Measurements from ENCODE around the gene LMO7. TPM values are rescaled to one million over a fixed set of nuclear protein-coding genes. Genes with fewer than 3 reads are reported as not detected.

LMO7 gene
- total and polyA plus RNA-seq, 8 donors: 14.7 to 50.4 (median 29.1) TPM

GRCh38 chr13:75607447-75607846 is 28.7 kb upstream of the LMO7 start:
- Histone ChIP-seq H3K27ac (no peak overlapping the region), H3K27me3 (no peaks in the 10 kb centered on the region), H3K9me3 (no peaks in the 10 kb centered on the region), H3K36me3 (no peaks in the 10 kb centered on the region), H3K4me1 (no peaks in the 10 kb centered on the region), H3K4me3 (no peak overlapping the region)
- WGBS, 2 donors: 98 to 100% methylated on average over 2 of the region's 2 CpGs
- DNase-seq (no peak), ATAC-seq (no peak), FAIRE-seq (no peak)
- no peak for TF ChIP-seq CTCF (IDR thresholded peaks at IDR 0.05)
- intact Hi-C loops (cut with DNase I): no loop called here

DNA sequence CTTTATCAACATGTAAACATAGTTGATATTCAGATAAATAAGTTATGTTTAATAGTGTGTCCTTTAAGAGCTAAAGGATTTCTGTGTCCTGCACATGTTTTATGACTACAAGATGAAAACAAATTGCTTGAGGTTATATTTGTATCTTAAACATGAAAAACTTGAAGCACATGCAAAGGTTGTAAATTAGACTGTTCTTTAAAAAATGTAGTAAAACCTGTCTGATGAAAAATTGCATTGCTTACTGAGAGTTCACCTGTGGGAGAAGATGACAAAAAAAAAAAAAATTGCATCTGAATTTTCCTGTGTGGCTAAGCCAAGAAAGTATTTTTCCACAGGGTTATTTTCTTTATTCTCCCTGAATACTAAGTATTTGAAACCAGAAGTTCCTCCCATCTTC is 25.7 kb upstream of the LMO7 start:
- no peak overlapping the region for H3K4me3 ChIP-seq
- no peaks in the 10 kb centered on the region for H3K36me3 ChIP-seq
- no peaks in the 10 kb centered on the region for H3K4me1 ChIP-seq
- no peak overlapping the region for H3K27ac ChIP-seq
- ATAC-seq (no peak), FAIRE-seq (no peak), DNase-seq (no peak)
- no peaks in the 10 kb centered on the region for H3K27me3 ChIP-seq
- intact Hi-C loops (cut with DNase I): no loop called here
- no peaks in the 10 kb centered on the region for H3K9me3 ChIP-seq
- TF ChIP-seq CTCF (IDR thresholded peaks at IDR 0.05): no peak

DNA sequence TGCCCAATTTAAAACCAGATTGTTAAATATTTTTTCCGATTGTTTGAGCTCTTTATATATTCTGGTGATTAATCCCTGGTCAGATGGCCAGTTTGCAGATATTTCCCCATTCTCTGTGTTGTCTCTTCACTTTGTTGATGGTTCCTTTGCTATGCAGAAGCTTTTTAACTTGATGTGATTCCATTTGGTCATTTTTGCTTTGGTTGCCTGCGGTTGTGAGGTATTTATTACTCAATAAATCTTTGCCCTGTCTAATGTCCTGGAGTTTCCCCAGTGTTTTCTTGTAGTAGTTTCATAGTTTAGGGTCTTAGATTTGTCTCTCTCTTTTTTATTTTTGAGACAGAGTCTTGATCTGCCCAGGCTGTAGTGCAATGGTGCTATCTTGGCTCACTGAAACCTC is 23.8 kb upstream of the LMO7 start:
- Histone ChIP-seq H3K4me3 (no peak overlapping the region), H3K4me1 (no peaks in the 10 kb centered on the region), H3K36me3 (no peaks in the 10 kb centered on the region), H3K9me3 (no peaks in the 10 kb centered on the region), H3K27me3 (no peaks in the 10 kb centered on the region), H3K27ac (no peak overlapping the region)
- ATAC-seq (no peak), FAIRE-seq (no peak), DNase-seq (no peak)
- no peak for TF ChIP-seq CTCF (IDR thresholded peaks at IDR 0.05)
- 86 to 88% methylated on average over 2 of the region's 2 CpGs for WGBS, 2 donors
- intact Hi-C loops (cut with DNase I): no loop called here

GRCh38 chr13:75617230-75617629 is 18.9 kb upstream of the LMO7 start:
- intact Hi-C loops (cut with DNase I): no loop called here
- Histone ChIP-seq H3K9me3 (no peaks in the 10 kb centered on the region), H3K36me3 (no peaks in the 10 kb centered on the region), H3K4me3 (no peak overlapping the region), H3K27me3 (no peaks in the 10 kb centered on the region), H3K4me1 (no peaks in the 10 kb centered on the region), H3K27ac (no peak overlapping the region)
- TF ChIP-seq CTCF (IDR thresholded peaks at IDR 0.05): no peak
- ATAC-seq (no peak), FAIRE-seq (no peak), DNase-seq (no peak)
- 96 to 97% methylated on average over 1 of the region's 1 CpG for WGBS, 2 donors

DNA sequence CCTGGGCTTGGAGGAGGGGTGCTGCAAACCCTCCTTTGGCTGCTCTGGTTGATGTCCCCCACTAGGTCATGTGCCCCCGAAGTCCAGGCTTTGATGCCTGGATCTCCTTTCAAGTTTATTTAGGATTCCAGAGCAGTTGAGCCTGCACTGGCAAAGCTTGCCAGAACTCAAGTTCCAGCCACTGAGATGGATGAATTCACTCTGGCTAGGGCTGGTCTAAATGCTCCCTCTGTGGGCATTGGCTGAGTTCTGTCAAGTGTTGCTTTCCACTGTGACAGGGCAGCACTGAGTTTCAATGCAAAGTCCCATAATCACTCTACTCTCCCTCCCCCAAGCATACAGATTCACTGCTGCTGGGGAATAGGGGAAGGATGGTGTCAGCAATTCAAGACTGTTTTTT is 17.8 kb upstream of the LMO7 start:
- no peak overlapping the region for H3K4me3 ChIP-seq
- no peak for DNase-seq
- intact Hi-C loops (cut with DNase I): no loop called here
- H3K27ac ChIP-seq: no peak overlapping the region
- TF ChIP-seq CTCF (IDR thresholded peaks at IDR 0.05): no peak
- no peaks in the 10 kb centered on the region for H3K27me3 ChIP-seq
- no peaks in the 10 kb centered on the region for H3K4me1 ChIP-seq
- H3K36me3 ChIP-seq: no peaks in the 10 kb centered on the region
- FAIRE-seq: no peak
- no peak for ATAC-seq
- 0 to 53% methylated on average over 1 of the region's 1 CpG for WGBS, 2 donors
- H3K9me3 ChIP-seq: no peaks in the 10 kb centered on the region

All from pancreas (tissue), 10 donors.